HL-60/S4 treated with phorbol 12-myristate 13-acetate at 8.2 ng/mL for 4 days and 3 days (cell line): ENCODE data around the gene TNN.
"Not testable (repeated sequence)": the region's sequence is repeated elsewhere in the genome, so short reads cannot be mapped to it uniquely, and the experiment has no call there.

Experiments
- in situ Hi-C: fragments of 300-500 bp; cut with MboI; formaldehyde crosslinking; loops from 2 replicates; pipeline ENCODE4 v1.15.0; 2022; ENCODE audit warnings: low sequenced_read_pairs

Gene TNN

GRCh38 chr1:175071276-175071943 lies 3.8 kb downstream of the TNN start:
- in situ Hi-C loops, result no loop called here

DNA sequence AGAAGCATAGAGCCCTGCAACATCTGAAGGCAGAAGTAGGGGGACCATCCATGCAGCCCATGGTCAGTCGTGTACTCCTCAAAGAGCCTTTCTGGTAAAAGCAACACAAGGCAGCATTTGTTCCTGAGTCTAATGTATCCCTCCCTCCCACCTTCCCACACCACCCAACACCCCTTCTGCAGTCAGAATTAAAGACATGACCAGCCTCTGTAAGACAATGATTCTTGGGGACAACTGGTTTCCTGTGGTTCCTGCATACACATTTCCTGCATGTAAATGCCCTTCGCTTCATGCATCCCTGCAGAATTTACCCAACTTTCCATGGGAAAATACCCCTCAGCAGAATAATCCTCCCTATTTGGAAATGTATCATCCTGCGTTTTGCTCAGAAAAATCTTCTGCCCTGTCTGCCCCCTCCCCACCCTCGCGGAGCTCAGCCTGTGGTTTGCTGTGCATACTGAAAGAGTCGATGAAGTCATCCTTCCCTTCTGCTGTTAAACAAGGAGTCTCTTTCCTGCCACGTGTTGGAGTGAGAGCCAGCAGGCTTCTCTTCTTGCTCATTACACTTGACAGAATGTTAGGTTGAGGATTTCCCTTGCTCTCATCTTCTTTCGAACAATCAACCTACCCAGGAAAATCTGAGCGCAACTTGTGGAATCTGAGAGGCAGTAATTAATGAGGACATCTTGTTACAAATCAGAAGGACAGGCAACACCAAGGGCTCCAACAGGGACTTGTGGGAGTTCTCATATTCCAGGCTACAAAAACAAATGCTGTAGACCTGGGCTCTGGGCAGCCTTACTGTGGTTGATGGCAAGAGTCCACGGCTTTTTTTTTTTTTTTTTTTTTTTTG lies 4.7 kb downstream of the TNN start:
- in situ Hi-C loops, result no loop called here

GRCh38 chr1:175073061-175073460 lies 5.4 kb downstream of the TNN start:
- in situ Hi-C loops, result no loop called here

GRCh38 chr1:175073633-175074032 lies 6.0 kb downstream of the TNN start:
- in situ Hi-C loops, result no loop called here

DNA sequence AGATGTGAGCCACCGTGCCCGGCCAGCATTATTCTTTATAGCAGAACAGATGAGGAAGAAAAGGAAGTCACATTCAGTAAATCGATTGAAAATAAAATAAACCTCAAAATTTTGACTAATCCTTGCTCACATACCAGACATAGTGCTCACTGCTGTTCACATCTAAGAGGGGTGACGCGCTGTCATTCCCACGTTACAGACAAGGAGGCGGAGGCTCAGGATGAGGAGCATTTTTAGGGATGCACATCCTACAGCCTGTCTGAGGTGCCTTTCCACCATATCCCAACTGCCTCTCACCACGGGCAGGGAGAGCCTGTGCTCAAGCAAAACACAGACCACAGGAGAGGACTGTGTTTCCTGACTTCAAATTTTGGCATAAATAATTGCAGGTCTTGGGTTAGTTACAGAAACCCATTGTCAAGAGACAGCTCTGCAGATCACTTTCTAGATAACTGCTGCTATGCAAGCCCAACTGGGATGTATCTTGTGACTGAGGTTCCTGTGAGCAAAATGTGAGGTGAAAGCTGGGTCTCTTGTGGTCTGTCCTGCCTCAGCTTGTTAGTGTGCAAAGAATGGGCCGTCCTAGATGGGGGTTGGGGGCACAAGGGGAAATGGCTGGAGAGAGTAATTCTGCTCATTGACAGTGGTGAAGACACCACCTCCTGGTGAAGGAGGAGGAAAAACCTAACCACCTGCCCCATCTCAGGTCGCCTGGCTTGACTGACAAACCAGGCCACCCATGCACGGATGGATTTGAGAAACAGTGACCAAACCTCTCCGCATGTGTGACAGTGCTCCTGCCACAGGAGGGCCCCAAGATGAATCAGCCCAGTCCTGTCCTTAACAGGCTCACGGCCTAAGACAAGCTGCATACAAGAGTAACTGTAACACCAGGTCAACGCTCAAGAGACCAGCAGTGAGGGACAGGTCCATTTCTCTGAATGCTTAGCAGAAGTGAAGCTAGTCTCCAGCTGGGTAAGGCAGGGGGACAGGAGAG lies 8.2 kb downstream of the TNN start:
- in situ Hi-C loops, result no loop called here

DNA sequence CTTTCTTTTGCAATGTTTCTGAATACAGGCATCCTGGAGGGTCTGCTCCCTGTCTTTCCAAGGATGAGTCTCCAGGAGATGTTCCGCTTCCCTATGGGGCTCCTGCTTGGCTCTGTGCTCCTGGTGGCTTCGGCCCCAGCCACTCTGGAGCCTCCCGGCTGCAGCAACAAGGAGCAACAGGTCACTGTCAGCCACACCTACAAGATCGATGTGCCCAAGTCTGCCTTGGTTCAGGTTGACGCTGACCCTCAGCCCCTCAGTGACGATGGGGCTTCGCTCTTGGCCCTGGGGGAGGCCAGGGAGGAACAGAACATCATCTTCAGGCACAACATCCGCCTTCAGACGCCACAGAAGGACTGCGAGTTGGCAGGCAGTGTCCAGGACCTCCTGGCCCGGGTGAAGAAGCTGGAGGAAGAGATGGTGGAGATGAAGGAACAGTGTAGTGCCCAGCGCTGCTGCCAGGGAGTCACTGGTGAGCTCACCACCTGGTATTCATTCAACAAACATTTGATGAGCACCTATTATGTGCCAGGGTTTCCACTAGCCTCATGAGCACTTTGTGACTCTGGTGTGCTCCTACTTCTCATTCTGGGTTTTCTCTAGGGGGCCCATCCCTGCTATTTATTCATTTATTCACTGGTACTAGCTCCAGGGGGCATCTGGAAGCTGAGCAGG lies 9.9 kb downstream of the TNN start:
- in situ Hi-C loops, result no loop called here

DNA sequence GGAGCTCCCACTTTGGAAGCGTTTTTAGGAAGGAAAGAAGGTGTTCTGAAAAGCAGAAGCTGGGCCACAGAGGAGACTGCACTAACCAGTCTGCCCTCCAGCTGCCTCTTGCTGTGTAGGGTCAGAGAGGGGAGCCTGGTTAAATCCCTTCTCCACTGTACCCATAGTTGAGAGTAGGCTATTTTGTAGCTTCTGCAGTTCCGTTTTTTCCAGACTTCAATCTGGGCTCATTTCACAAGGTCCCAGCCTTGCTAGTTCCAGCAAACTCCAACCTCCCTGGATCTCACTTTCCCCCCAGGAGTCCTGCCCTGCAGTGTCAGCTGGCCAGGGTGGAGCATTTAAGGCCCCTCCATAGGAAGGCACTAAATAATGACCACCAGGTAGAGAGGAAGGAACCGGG lies 11.0 kb downstream of the TNN start:
- in situ Hi-C loops, result no loop called here

GRCh38 chr1:175079338-175079737 lies 11.7 kb downstream of the TNN start:
- in situ Hi-C loops, result no loop called here

DNA sequence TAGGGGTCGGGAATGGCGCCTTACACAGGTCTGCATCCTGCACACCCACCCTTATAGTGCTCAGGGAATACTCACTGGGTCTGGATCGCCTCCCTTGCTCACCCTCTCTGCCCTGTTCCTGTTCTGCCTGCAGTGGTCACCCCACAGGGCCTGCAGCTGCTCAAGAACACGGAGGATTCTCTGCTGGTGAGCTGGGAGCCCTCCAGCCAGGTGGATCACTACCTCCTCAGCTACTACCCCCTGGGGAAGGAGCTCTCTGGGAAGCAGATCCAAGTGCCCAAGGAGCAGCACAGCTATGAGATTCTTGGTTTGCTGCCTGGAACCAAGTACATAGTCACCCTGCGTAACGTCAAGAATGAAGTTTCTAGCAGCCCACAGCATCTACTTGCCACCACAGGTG lies 12.4 kb downstream of the TNN start:
- in situ Hi-C loops, result no loop called here

DNA sequence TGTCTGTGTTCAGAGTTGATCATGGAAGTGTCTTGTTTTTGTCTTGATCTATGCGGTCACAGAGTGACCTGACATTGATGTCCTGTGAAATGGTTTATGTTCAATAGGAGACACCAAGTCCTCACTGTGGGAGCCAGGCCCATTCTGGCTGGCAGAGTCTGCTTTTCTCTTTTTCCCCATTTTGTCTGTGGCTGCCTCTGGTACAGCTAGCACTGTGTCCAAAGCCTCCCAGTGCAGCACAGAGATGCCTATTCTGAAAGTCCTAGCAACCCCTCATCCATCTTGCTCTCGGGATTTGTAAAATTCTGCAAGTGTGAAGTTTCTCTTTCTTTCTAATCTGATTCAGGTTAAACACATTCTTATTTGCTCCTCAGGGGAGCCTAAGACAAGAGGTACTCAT lies 14.3 kb downstream of the TNN start:
- in situ Hi-C loops, result no loop called here

DNA sequence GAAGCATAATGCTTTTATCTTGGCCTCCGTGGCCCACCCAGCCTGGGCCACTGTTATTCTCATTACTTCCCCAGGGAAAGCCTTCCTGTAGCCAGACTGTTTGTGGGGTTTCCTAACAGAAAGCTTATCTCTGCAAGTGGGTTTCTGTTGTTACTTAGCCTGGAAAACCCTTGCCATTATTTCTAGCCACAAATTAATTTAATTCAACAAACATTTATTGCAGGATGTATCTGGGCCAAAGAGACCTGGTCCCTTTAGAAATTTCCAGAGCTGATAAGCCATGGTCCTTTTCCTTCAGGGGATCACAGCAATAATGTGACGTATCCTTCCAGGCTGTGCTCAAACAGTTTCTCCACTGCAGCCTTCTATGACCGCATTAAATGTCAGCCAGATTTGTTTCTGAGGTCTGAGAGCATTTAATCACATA lies 20.9 kb downstream of the TNN start:
- in situ Hi-C loops, result no loop called here

GRCh38 chr1:175089136-175089718 lies 21.6 kb downstream of the TNN start:
- in situ Hi-C loops, result no loop called here

- in situ Hi-C loops, result no loop called here
Observed at GRCh38 chr1:175090780-175091179, 23.1 kb downstream of the TNN start.

- in situ Hi-C loops, result no loop called here
Observed at GRCh38 chr1:175094626-175095025, 27.0 kb downstream of the TNN start.

- in situ Hi-C loops, result no loop called here
Observed at GRCh38 chr1:175095069-175095468, 27.4 kb downstream of the TNN start.

- in situ Hi-C loops, result no loop called here
Observed at GRCh38 chr1:175095978-175096607, 28.5 kb downstream of the TNN start.

- in situ Hi-C loops, result no loop called here
Observed at GRCh38 chr1:175097361-175097760, 29.7 kb downstream of the TNN start.

DNA sequence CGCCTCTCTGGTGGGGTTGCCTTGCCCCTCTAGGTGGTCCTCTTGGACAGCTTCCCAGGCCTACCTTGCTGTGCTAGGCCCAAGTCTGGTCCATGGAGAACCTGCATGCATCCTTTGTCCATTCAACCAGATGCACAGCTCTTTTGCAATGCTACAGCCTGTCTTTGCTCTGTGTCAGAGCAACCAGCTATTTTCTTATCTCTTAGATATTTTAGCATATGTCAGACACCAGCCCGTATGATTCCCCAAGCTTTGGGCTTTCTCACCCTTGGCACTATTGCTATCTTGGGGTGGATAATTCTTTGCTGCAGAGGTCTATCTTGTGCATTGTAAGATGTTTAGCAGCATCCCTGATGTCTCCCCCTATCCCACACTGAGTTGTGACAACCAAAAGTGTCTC lies 32.3 kb downstream of the TNN start:
- in situ Hi-C loops, result no loop called here

GRCh38 chr1:175102166-175102565 lies 34.5 kb downstream of the TNN start:
- in situ Hi-C loops, result not testable (repeated sequence)

DNA sequence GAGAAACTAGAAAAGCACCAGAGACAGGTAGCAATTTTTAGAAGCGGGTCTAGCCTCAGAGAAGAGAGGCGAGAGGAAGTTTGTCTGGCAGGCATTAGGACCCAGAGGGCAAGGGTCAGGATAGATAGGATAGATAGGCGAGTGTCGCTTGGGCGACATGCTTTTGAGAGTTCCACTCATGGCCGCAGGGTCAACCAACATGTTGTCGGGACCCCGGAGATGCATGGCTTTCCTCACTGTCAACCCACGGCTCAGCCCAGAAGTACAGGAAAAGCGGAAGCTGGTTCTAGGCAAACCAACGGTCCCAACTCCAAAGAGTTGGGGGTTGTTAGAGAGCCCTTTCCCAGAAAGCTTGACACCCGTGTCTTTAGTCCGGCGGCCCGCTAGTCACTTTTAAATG lies 38.9 kb downstream of the TNN start:
- in situ Hi-C loops, result not testable (repeated sequence)
